Liver (tissue), 9 donors: ENCODE data around the gene SECISBP2L. TPM values are rescaled to one million over a fixed set of nuclear protein-coding genes. Genes with fewer than 3 reads are reported as not detected.

Source experiments
- DNase-seq: peaks from one replicate; pipeline ENCODE4 v3.0.0-alpha.2; 2017; ENCODE audit warnings: low spot score
- H3K27ac ChIP-seq, 2 donors: one replicate each; pipeline ENCODE4 v1.7.0; 2013; ENCODE audit warnings: inconsistent platforms in 2 of 2, low read length in 2 of 2, control low read depth in 1 of 2, low read depth in 1 of 2, mild to moderate bottlenecking in 1 of 2
- H3K27me3 ChIP-seq, 4 donors: one replicate each; pipeline versions ENCODE4 v1.6.1 to v1.7.0; 2013; ENCODE audit warnings: low read length in 3 of 4, inconsistent platforms in 1 of 4, mild to moderate bottlenecking in 1 of 4, moderate library complexity in 1 of 4; ENCODE audit not compliant: control insufficient read depth in 4 of 4, insufficient read depth in 4 of 4
- H3K36me3 ChIP-seq, 4 donors: one replicate each; pipeline versions ENCODE4 v1.6.1 to v1.7.0; 2013; ENCODE audit warnings: low read length in 3 of 4, mild to moderate bottlenecking in 3 of 4, low read depth in 1 of 4, moderate library complexity in 1 of 4; ENCODE audit not compliant: control insufficient read depth in 4 of 4, insufficient read depth in 3 of 4
- H3K4me1 ChIP-seq, 4 donors: one replicate each; pipeline versions ENCODE4 v1.6.1 to v1.7.0; 2013; ENCODE audit warnings: low read length in 3 of 4, mild to moderate bottlenecking in 3 of 4, moderate library complexity in 1 of 4; ENCODE audit not compliant: control insufficient read depth in 4 of 4, insufficient read depth in 4 of 4
- H3K4me3 ChIP-seq, 3 donors: one replicate each; pipeline versions ENCODE4 v1.6.1 to v1.7.0; 2013; ENCODE audit warnings: low read length in 3 of 3, control low read depth in 1 of 3, low read depth in 1 of 3, mild to moderate bottlenecking in 1 of 3
- H3K9ac ChIP-seq, 2 donors: one replicate each; pipeline ENCODE4 v1.7.0; 2013; ENCODE audit warnings: low read length in 2 of 2, mild to moderate bottlenecking in 2 of 2, moderate library complexity in 2 of 2, control low read depth in 1 of 2, low read depth in 1 of 2
- H3K9me3 ChIP-seq, 4 donors: one replicate each; pipeline versions ENCODE4 v1.6.1 to v1.7.0; 2013; ENCODE audit warnings: low read length in 3 of 4; ENCODE audit not compliant: control insufficient read depth in 4 of 4
- EGR1 ChIP-seq, 2 donors: IDR thresholded peaks; 2 replicates each; pipeline ENCODE4 v1.6.1; 2016 to 2018; ENCODE audit warnings: antibody characterized with exemption in 2 of 2, low read depth in 2 of 2
- FOXA1 ChIP-seq: IDR thresholded peaks from 2 replicates; pipeline ENCODE4 v1.6.1; 2016; ENCODE audit warnings: antibody characterized with exemption
- FOXA2 ChIP-seq: IDR thresholded peaks from 2 replicates; pipeline ENCODE4 v1.6.1; 2016; ENCODE audit warnings: antibody characterized with exemption
- GABPA ChIP-seq, 2 donors: IDR thresholded peaks in 1 of 2; conservative IDR thresholded peaks in 1 of 2; 2 replicates each; pipeline ENCODE4 v1.6.1; 2016; ENCODE audit warnings: antibody characterized with exemption in 2 of 2, mild to moderate bottlenecking in 1 of 2, moderate library complexity in 1 of 2
- HNF4A ChIP-seq, 2 donors: conservative IDR thresholded peaks; 2 replicates each; pipeline ENCODE4 v1.6.1; 2016; ENCODE audit warnings: antibody characterized with exemption in 2 of 2, mild to moderate bottlenecking in 2 of 2
- RAD21 ChIP-seq, 2 donors: IDR thresholded peaks; 2 replicates each; pipeline ENCODE4 v1.6.1; 2016; ENCODE audit warnings: antibody characterized with exemption in 2 of 2, mild to moderate bottlenecking in 2 of 2
- RXRA ChIP-seq, 2 donors: IDR thresholded peaks; 2 replicates each; pipeline ENCODE4 v1.6.1; 2017 to 2018; ENCODE audit warnings: antibody characterized with exemption in 2 of 2, mild to moderate bottlenecking in 1 of 2
- YY1 ChIP-seq: IDR thresholded peaks from 2 replicates; pipeline ENCODE4 v1.6.1; 2016; ENCODE audit warnings: antibody characterized with exemption, mild to moderate bottlenecking
- WGBS: extraction: QIAGEN DNeasy Blood & Tissue Kit; methylation state at CpG from one replicate; pipeline ENCODE4 v1.1.7; 2013; 5-methylcytosine and 5-hydroxymethylcytosine counted together
- polyA plus RNA-seq, 2 donors: library from polyadenylated mRNA; stranded (reverse) in 1 of 2; unstranded in 1 of 2; fragments of 200-250 nt in 1 of 2; fragments of >200 nt in 1 of 2; fragmentation: Nextera tagmentation in 1 of 2; extraction: Ambion mirVana in 1 of 2; gene quantifications; one replicate each; pipeline versions ENCODE4 v1.2.1 to v1.2.3, GENCODE V29; 2013 to 2015
- total RNA-seq, 2 donors: library from RNA; depleted of rRNA; stranded (reverse); fragments of >200 nt; gene quantifications; one replicate each; pipeline ENCODE4 v1.2.3, GENCODE V29; 2014
- TF ChIP-seq, protein P1 (sequence below): fragments of 150-350 bp; IDR thresholded peaks from 2 replicates; pipeline ENCODE4 v1.5.1; 2017; ENCODE audit warnings: improper control_type of control experiment, low read depth, low read length; ENCODE audit not compliant: missing input control
- TF ChIP-seq, protein P2 (sequence below): IDR thresholded peaks from 2 replicates; pipeline ENCODE4 v1.6.1; 2016; ENCODE audit warnings: antibody characterized with exemption, mild to moderate bottlenecking
- donor health status: healthy.
- donor health status: healthy.
- donor health status: healthy.
- donor health status: healthy.
- donor health status: healthy.

The SECISBP2L gene
- total and polyA plus RNA-seq, 4 donors = 5.7 to 15.7 (median 14.3) TPM

DNA sequence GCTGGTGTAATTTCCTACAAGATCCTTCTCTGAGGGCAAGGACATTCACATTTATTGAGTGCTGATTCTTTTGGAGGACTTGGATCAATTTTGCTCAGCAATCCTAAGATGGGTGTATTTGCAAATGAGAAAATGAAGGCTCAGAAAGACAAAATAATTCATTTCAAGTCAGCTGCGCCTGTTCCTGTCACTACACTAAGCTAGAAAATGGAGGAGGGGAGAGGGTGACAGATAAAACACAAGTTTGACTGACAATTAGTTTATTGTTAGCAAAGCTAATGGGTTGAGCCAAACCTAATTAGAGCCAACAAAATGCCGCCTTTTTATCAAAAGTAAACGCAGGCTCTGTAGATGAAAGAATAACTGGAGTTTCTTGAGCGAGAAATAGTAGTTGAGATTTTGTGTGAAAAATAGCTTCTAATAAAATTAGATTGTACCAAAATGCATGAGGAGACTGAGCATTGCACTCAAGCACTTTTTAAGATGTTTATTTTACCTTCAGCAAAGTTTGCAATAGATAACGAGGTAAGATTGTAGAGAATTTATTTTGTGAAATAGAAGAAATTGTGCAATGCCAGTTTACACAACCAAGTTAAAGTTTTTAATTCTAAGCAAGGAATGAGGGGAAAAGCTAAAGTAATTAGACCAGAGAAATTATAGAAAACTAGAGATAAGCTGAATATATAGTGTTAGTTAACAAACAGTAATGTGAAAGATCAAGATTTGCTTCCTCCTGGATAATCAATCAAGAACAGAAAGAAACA is 39.6 kb upstream of the SECISBP2L start:
- TF ChIP-seq RXRA (IDR thresholded peaks at IDR 0.05) (peak in 1 of 2 donors; percentile 7), FOXA1 (no peak)
- 48% methylated on average over 5 of the region's 5 CpGs for WGBS
- H3K9ac ChIP-seq = no peak overlapping the region
- no peaks in the 10 kb centered on the region for H3K27me3 ChIP-seq
- DNase-seq = no peak
- no peaks in the 10 kb centered on the region for H3K36me3 ChIP-seq
- no peak overlapping the region for H3K27ac ChIP-seq
- peaks cover 0 to 7% (median 2%) of the 10 kb centered on the region in 4 donors for H3K4me1 ChIP-seq
- no peak overlapping the region for H3K4me3 ChIP-seq
- H3K9me3 ChIP-seq = no peaks in the 10 kb centered on the region

DNA sequence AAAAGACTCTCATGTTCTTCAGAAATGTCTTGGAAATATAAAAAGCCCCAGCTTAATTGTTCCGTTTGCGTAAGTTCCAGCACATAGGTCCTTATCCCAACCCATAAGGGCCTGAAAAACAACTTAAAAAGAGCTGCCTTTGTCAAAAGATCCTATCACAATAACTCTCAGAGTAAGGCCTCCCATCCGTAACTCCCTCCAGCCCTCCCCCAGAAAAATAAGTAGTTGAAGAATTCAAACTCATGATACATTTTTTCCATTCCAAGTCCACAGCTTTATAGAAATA is 38.0 kb upstream of the SECISBP2L start:
- no peak overlapping the region for H3K9ac ChIP-seq
- peaks cover 0 to 7% (median 2%) of the 10 kb centered on the region in 4 donors for H3K4me1 ChIP-seq
- H3K27ac ChIP-seq = no peak overlapping the region
- TF ChIP-seq YY1 (no peak), RAD21 (IDR thresholded peaks at IDR 0.05) (no peak), EGR1 (IDR thresholded peaks at IDR 0.05; ENCODE audit: low read depth in 2 of 2) (no peak), FOXA1 (no peak), HNF4A (conservative IDR thresholded peaks at IDR 0.05) (no peak), GABPA (IDR thresholded peaks at IDR 0.05 in 1 of 2, conservative IDR thresholded peaks at IDR 0.05 in 1 of 2) (no peak), FOXA2 (no peak)
- TF ChIP-seq, protein P1, sequence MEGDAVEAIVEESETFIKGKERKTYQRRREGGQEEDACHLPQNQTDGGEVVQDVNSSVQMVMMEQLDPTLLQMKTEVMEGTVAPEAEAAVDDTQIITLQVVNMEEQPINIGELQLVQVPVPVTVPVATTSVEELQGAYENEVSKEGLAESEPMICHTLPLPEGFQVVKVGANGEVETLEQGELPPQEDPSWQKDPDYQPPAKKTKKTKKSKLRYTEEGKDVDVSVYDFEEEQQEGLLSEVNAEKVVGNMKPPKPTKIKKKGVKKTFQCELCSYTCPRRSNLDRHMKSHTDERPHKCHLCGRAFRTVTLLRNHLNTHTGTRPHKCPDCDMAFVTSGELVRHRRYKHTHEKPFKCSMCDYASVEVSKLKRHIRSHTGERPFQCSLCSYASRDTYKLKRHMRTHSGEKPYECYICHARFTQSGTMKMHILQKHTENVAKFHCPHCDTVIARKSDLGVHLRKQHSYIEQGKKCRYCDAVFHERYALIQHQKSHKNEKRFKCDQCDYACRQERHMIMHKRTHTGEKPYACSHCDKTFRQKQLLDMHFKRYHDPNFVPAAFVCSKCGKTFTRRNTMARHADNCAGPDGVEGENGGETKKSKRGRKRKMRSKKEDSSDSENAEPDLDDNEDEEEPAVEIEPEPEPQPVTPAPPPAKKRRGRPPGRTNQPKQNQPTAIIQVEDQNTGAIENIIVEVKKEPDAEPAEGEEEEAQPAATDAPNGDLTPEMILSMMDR = no peak
- TF ChIP-seq, protein P2, sequence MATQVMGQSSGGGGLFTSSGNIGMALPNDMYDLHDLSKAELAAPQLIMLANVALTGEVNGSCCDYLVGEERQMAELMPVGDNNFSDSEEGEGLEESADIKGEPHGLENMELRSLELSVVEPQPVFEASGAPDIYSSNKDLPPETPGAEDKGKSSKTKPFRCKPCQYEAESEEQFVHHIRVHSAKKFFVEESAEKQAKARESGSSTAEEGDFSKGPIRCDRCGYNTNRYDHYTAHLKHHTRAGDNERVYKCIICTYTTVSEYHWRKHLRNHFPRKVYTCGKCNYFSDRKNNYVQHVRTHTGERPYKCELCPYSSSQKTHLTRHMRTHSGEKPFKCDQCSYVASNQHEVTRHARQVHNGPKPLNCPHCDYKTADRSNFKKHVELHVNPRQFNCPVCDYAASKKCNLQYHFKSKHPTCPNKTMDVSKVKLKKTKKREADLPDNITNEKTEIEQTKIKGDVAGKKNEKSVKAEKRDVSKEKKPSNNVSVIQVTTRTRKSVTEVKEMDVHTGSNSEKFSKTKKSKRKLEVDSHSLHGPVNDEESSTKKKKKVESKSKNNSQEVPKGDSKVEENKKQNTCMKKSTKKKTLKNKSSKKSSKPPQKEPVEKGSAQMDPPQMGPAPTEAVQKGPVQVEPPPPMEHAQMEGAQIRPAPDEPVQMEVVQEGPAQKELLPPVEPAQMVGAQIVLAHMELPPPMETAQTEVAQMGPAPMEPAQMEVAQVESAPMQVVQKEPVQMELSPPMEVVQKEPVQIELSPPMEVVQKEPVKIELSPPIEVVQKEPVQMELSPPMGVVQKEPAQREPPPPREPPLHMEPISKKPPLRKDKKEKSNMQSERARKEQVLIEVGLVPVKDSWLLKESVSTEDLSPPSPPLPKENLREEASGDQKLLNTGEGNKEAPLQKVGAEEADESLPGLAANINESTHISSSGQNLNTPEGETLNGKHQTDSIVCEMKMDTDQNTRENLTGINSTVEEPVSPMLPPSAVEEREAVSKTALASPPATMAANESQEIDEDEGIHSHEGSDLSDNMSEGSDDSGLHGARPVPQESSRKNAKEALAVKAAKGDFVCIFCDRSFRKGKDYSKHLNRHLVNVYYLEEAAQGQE = no peak
- no peaks in the 10 kb centered on the region for H3K9me3 ChIP-seq
- H3K27me3 ChIP-seq = no peaks in the 10 kb centered on the region
- WGBS = 98% methylated on average over 3 of the region's 3 CpGs
- no peaks in the 10 kb centered on the region for H3K36me3 ChIP-seq
- no peak for DNase-seq
- H3K4me3 ChIP-seq = no peak overlapping the region
